ENCODE results near the gene GABRP. TPM values are rescaled to one million over a fixed set of nuclear protein-coding genes. Genes with fewer than 3 reads are reported as not detected.
"Not testable (repeated sequence)": the region's sequence is repeated elsewhere in the genome, so short reads cannot be mapped to it uniquely, and the experiment has no call there.

GABRP gene
- total RNA-seq, 1 donor from 2014 or later: 0.45 TPM

- DNase-seq (ENCODE audit: low spot score) (peak; percentile 55), ATAC-seq (peak; percentile 92)
These were observed 7.9 kb downstream of the GABRP start for GRCh38 chr5:170791325-170791954.

- ATAC-seq (no peak), DNase-seq (ENCODE audit: low spot score) (no peak)
These were observed 9.4 kb downstream of the GABRP start for GRCh38 chr5:170792878-170793277.

- DNase-seq (ENCODE audit: low spot score) (no peak), ATAC-seq (no peak)
These were observed 11.6 kb downstream of the GABRP start for GRCh38 chr5:170795154-170795553.

- ATAC-seq (no peak), DNase-seq (ENCODE audit: low spot score) (no peak)
These were observed 22.1 kb downstream of the GABRP start for GRCh38 chr5:170805666-170806065.

- no peak for DNase-seq (ENCODE audit: low spot score)
These were observed 26.0 kb downstream of the GABRP start for GRCh38 chr5:170809551-170809950.

GRCh38 chr5:170811719-170812118 is 28.2 kb downstream of the GABRP start:
- DNase-seq (ENCODE audit: low spot score) (no peak), ATAC-seq (no peak)

More at GRCh38 chr5:170809551-170809950, 26.0 kb downstream of the GABRP start:
- peak; percentile 89 for ATAC-seq

- no peak for DNase-seq (ENCODE audit: low spot score)
- ATAC-seq: no peak
These were observed 29.7 kb downstream of the GABRP start for GRCh38 chr5:170813231-170813630.

GRCh38 chr5:170817195-170817594 is 33.7 kb downstream of the GABRP start:
- no peak for DNase-seq (ENCODE audit: low spot score)

GRCh38 chr5:170818232-170818631 is 34.7 kb downstream of the GABRP start:
- no peak for DNase-seq (ENCODE audit: low spot score)
- ATAC-seq: no peak

More at GRCh38 chr5:170817195-170817594, 33.7 kb downstream of the GABRP start:
- ATAC-seq: no peak

- ATAC-seq (no peak), DNase-seq (ENCODE audit: low spot score) (no peak)
These were observed 36.3 kb downstream of the GABRP start for GRCh38 chr5:170819824-170820223.

- ATAC-seq (no peak), DNase-seq (ENCODE audit: low spot score) (no peak)
These were observed 37.8 kb downstream of the GABRP start for GRCh38 chr5:170821257-170821800.

GRCh38 chr5:170826117-170826516 is 42.6 kb downstream of the GABRP start:
- ATAC-seq (no peak), DNase-seq (ENCODE audit: low spot score) (no peak)

- no peak for DNase-seq (ENCODE audit: low spot score)
- no peak for ATAC-seq
These were observed 48.7 kb downstream of the GABRP start for GRCh38 chr5:170832241-170832640.

GRCh38 chr5:170833981-170834380 is 50.5 kb downstream of the GABRP start:
- DNase-seq (ENCODE audit: low spot score); ATAC-seq: not testable (repeated sequence)

- ATAC-seq: no peak
These were observed 52.7 kb downstream of the GABRP start for GRCh38 chr5:170836226-170836625.

GRCh38 chr5:170843870-170844269 is 60.3 kb downstream of the GABRP start:
- no peak for ATAC-seq

More at GRCh38 chr5:170836226-170836625, 52.7 kb downstream of the GABRP start:
- no peak for DNase-seq (ENCODE audit: low spot score)

GRCh38 chr5:170844651-170845050 is 61.1 kb downstream of the GABRP start:
- ATAC-seq (no peak), DNase-seq (ENCODE audit: low spot score) (no peak)

More at GRCh38 chr5:170843870-170844269, 60.3 kb downstream of the GABRP start:
- DNase-seq (ENCODE audit: low spot score): no peak

GRCh38 chr5:170846416-170846815 is 62.9 kb downstream of the GABRP start:
- no peak for ATAC-seq
- no peak for DNase-seq (ENCODE audit: low spot score)

- no peak for ATAC-seq
- no peak for DNase-seq (ENCODE audit: low spot score)
These were observed 63.3 kb downstream of the GABRP start for GRCh38 chr5:170846846-170847245.

GRCh38 chr5:170848033-170848432 is 64.5 kb downstream of the GABRP start:
- ATAC-seq: no peak
- no peak for DNase-seq (ENCODE audit: low spot score)

GRCh38 chr5:170849374-170849773 is 65.8 kb downstream of the GABRP start:
- ATAC-seq (no peak), DNase-seq (ENCODE audit: low spot score) (no peak)

- DNase-seq (ENCODE audit: low spot score) (no peak), ATAC-seq (no peak)
These were observed 71.0 kb downstream of the GABRP start for GRCh38 chr5:170854566-170854965.

- ATAC-seq (no peak), DNase-seq (ENCODE audit: low spot score) (no peak)
These were observed 73.5 kb downstream of the GABRP start for GRCh38 chr5:170857066-170857465.
